Endothelial cell of umbilical vein (primary cell): ENCODE measurements around the gene KCNQ2.

Source experiments
- EZH2 ChIP-seq: IDR thresholded peaks from 2 replicates; pipeline ENCODE4 v1.6.1; 2012; ENCODE audit warnings: borderline replicate concordance, low read depth, mild to moderate bottlenecking, moderate library complexity, low read length, inconsistent platforms; ENCODE audit not compliant: severe bottlenecking
- JUN ChIP-seq: IDR thresholded peaks from 2 replicates; pipeline ENCODE4 v1.6.1; 2011; ENCODE audit warnings: borderline replicate concordance, low read depth; ENCODE audit not compliant: insufficient read length, insufficient read depth
- MYC ChIP-seq: IDR thresholded peaks from one replicate; pipeline ENCODE4 v1.6.1; 2011; ENCODE audit warnings: mild to moderate bottlenecking, low read depth, low read length
- POLR2A ChIP-seq: IDR thresholded peaks from 2 replicates; pipeline ENCODE4 v1.6.1; 2012; ENCODE audit warnings: low read depth, mild to moderate bottlenecking, control low read depth, low read length
- POLR2AphosphoS5 ChIP-seq: IDR thresholded peaks from 2 replicates; pipeline ENCODE4 v1.6.1; 2012; ENCODE audit warnings: low read depth, mild to moderate bottlenecking, control low read depth, low read length, moderate library complexity; ENCODE audit not compliant: insufficient read depth
- TF ChIP-seq, protein P1 (sequence below), 2 donors: IDR thresholded peaks; 1 replicate in 1 of 2; 2 replicates in 1 of 2; pipeline ENCODE4 v1.5.1; 2011; ENCODE audit warnings: low read length in 2 of 2, mild to moderate bottlenecking in 2 of 2, moderate library complexity in 2 of 2, control low read depth in 1 of 2, inconsistent platforms in 1 of 2, low read depth in 1 of 2; ENCODE audit not compliant: insufficient read depth in 1 of 2; ENCODE audit errors: extremely low read depth in 1 of 2
- TF ChIP-seq, protein P2 (sequence below): IDR thresholded peaks from 2 replicates; pipeline ENCODE4 v1.6.1; 2011; ENCODE audit not compliant: insufficient read depth, insufficient read length

DNA sequence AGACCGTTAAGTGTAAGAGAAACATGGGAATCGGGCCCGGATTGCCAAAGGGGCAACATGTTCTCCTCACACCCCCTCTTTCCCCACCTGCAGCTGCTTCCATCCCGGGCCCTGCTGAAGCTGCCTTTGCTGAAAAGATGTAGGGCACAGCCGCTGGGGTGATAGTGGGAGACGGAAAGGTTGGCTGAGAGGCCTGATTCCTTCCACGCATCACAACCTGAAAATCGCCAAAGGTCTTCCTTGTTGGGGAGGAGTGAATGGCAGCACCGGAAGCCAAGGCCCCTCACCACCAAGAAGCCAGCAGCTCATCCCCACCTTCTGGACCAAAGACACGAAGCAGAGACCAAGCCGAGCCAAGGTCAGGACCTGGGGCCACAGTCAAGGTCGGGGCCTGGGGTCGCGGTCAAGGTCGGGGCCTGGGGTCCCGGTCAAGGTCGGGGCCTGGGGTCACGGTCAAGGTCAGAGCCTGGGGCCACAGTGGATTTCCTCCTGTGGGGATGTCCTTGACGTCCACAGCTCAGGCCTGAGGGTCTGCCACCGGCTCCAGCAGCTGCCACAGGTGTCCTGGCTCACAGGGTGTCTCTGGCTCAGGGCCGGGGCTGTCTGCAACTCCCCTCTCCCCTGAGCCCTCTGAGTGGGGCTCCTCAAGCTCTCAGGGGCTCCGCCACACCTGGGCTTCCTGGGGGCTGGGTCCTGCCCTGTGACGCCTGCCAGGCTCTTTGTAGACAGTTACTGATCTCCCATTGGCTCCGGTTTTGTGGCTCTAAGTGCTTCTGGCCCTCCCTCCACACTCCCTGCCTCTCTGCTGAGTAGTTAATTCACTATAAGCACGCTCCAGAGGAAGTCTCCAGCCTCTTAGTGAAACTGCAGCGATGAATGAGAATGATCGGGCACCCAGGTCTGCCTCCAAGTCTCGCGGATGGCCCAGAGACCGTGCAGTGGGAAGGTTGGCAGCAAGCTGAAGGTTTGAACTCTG is 105.8 kb downstream of the KCNQ2 start:
- TF ChIP-seq, protein P1, sequence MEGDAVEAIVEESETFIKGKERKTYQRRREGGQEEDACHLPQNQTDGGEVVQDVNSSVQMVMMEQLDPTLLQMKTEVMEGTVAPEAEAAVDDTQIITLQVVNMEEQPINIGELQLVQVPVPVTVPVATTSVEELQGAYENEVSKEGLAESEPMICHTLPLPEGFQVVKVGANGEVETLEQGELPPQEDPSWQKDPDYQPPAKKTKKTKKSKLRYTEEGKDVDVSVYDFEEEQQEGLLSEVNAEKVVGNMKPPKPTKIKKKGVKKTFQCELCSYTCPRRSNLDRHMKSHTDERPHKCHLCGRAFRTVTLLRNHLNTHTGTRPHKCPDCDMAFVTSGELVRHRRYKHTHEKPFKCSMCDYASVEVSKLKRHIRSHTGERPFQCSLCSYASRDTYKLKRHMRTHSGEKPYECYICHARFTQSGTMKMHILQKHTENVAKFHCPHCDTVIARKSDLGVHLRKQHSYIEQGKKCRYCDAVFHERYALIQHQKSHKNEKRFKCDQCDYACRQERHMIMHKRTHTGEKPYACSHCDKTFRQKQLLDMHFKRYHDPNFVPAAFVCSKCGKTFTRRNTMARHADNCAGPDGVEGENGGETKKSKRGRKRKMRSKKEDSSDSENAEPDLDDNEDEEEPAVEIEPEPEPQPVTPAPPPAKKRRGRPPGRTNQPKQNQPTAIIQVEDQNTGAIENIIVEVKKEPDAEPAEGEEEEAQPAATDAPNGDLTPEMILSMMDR (IDR thresholded peaks at IDR 0.05; ENCODE audit: extremely low read depth in 1 of 2, insufficient read depth in 1 of 2, low read depth in 1 of 2, low read length in 2 of 2), result no peak
- TF ChIP-seq POLR2A, result no peak
- TF ChIP-seq POLR2AphosphoS5, result no peak
- no peak for TF ChIP-seq JUN
- TF ChIP-seq MYC, result no peak
- no peak for TF ChIP-seq EZH2
- TF ChIP-seq, protein P2, sequence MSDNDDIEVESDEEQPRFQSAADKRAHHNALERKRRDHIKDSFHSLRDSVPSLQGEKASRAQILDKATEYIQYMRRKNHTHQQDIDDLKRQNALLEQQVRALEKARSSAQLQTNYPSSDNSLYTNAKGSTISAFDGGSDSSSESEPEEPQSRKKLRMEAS, result no peak
